IPS DF 19.7 (cell line): ENCODE data around the gene RAB40B.

Experiments
- DNase-seq: peaks from one replicate; pipeline ENCODE4 v3.0.0-alpha.2; 2013; ENCODE audit warnings: low read depth, low spot score

The RAB40B gene

GRCh38 chr17:82692268-82692667 is 6.2 kb downstream of the RAB40B start:
- DNase-seq = no peak

GRCh38 chr17:82691714-82692113 is 6.8 kb downstream of the RAB40B start:
- no peak for DNase-seq

GRCh38 chr17:82690786-82691489 is 7.6 kb downstream of the RAB40B start:
- DNase-seq = no peak

GRCh38 chr17:82689077-82689476 is 9.4 kb downstream of the RAB40B start:
- DNase-seq = no peak

GRCh38 chr17:82687871-82688270 is 10.6 kb downstream of the RAB40B start:
- no peak for DNase-seq

GRCh38 chr17:82687375-82687861 is 11.1 kb downstream of the RAB40B start:
- DNase-seq = no peak

GRCh38 chr17:82686366-82687324 is 11.9 kb downstream of the RAB40B start:
- no peak for DNase-seq

GRCh38 chr17:82685291-82685690 is 13.2 kb downstream of the RAB40B start:
- no peak for DNase-seq

- no peak for DNase-seq
Measured at GRCh38 chr17:82684228-82684841, 14.2 kb downstream of the RAB40B start.

- no peak for DNase-seq
Measured at GRCh38 chr17:82683534-82683933, 15.0 kb downstream of the RAB40B start.

GRCh38 chr17:82681547-82681946 is 17.0 kb downstream of the RAB40B start:
- DNase-seq = no peak

- no peak for DNase-seq
Measured at GRCh38 chr17:82679586-82680465, 18.7 kb downstream of the RAB40B start.

- no peak for DNase-seq
Measured at GRCh38 chr17:82678265-82678891, 20.1 kb downstream of the RAB40B start.

- no peak for DNase-seq
Measured at GRCh38 chr17:82677353-82677925, 21.1 kb downstream of the RAB40B start.

- DNase-seq = no peak
Measured at GRCh38 chr17:82675476-82676245, 22.8 kb downstream of the RAB40B start.

GRCh38 chr17:82674656-82675475 is 23.6 kb downstream of the RAB40B start:
- no peak for DNase-seq

GRCh38 chr17:82670661-82671450 is 27.6 kb downstream of the RAB40B start:
- DNase-seq = no peak

GRCh38 chr17:82668631-82669099 is 29.8 kb downstream of the RAB40B start:
- DNase-seq = peak; percentile 35
